NB4 (cell line): ENCODE results near the gene CPSF2.

ENCODE experiments used
- MAX ChIP-seq: IDR thresholded peaks from 2 replicates; pipeline ENCODE4 v1.6.1; 2011; ENCODE audit warnings: low read depth, low read length
- MYC ChIP-seq: IDR thresholded peaks from 2 replicates; pipeline ENCODE4 v1.6.1; 2011; ENCODE audit warnings: low read depth, low read length
- POLR2A ChIP-seq: IDR thresholded peaks from 2 replicates; pipeline ENCODE4 v1.6.1; 2011; ENCODE audit warnings: mild to moderate bottlenecking; ENCODE audit not compliant: insufficient read length; ENCODE audit errors: extremely low read depth
- TF ChIP-seq, protein P1 (sequence below): IDR thresholded peaks from one replicate; pipeline ENCODE4 v1.5.1; 2012; ENCODE audit warnings: low read depth, low read length

DNA sequence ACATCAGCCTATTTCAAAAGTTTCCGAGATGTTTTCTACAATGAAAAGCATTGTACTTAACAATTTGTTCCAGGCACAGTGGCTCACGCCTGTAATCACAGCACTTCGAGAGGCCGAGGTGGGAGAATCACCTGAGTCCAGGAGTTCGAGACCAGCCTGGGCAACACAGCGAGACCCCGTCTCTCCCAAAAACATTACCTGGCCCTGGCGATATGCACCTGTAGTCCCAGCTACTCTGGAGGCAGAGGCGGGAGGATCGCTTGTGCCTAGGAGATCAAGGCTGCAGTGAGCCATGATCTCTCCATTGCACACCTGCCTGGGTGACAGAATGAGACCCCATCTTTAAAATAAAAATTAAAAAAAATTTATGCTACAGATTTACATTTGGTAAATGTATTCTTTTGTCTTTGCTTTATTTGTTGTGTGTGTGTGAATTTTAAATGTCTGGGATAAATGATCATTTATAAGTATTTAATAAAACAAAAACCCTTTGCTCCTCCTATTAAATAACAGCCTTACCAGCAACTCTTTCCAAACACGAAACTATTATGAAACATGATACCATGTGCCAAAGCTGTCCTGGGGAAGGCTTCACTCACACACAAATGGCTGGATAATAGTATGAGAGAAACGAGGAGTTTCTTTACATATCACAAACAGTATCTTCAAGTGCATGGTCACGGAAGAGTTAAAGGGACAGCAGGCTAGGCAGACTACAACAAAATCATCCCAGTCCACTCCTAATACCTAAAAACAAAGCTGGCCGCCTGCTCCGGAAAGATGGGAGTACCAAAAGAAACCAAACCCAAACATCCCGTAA lies 16.5 kb upstream of the CPSF2 start:
- TF ChIP-seq POLR2A (no peak), MAX (peak; percentile 23; the same call in 1 of the 2 replicates), MYC (no peak)
- TF ChIP-seq, protein P1, sequence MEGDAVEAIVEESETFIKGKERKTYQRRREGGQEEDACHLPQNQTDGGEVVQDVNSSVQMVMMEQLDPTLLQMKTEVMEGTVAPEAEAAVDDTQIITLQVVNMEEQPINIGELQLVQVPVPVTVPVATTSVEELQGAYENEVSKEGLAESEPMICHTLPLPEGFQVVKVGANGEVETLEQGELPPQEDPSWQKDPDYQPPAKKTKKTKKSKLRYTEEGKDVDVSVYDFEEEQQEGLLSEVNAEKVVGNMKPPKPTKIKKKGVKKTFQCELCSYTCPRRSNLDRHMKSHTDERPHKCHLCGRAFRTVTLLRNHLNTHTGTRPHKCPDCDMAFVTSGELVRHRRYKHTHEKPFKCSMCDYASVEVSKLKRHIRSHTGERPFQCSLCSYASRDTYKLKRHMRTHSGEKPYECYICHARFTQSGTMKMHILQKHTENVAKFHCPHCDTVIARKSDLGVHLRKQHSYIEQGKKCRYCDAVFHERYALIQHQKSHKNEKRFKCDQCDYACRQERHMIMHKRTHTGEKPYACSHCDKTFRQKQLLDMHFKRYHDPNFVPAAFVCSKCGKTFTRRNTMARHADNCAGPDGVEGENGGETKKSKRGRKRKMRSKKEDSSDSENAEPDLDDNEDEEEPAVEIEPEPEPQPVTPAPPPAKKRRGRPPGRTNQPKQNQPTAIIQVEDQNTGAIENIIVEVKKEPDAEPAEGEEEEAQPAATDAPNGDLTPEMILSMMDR: no peak
